MCF 10A (cell line): ENCODE measurements around the gene ARHGAP24. TPM values are rescaled to one million over a fixed set of nuclear protein-coding genes. Genes with fewer than 3 reads are reported as not detected.
A peak's percentile ranks its signal among the peaks of the same experiment; 100 is the strongest.

Experiments used
- BruUV-seq: library from RNA; stranded (reverse); fragments of 400-500 nt; replicated peaks from 2 replicates; lab custom pipeline; 2021; lab: Mats Ljungman, UMichigan
- CTCF ChIA-PET: fragments of 300-600 bp; sonication (Branson Sonifier 250); formaldehyde crosslinking; extraction: SDS; loops from one replicate; lab custom pipeline; 2021; ENCODE audit warnings: antibody characterized with exemption, inconsistent platforms; lab: Yijun Ruan, JAX
- POLR2A ChIA-PET: fragments of 300-600, 350-650 bp; sonication (Branson Sonifier 250); formaldehyde crosslinking; extraction: SDS; loops from one replicate; lab custom pipeline; 2020; ENCODE audit warnings: antibody characterized with exemption, inconsistent platforms; lab: Yijun Ruan, JAX
- DNase-seq: peaks from one replicate; pipeline ENCODE4 v3.0.0-alpha.2; 2018; ENCODE audit not compliant: unreplicated experiment
- H3K27ac Mint-ChIP-seq: one replicate; pipeline ENCODE4 v1.8.0; 2022; ENCODE audit warnings: mild to moderate bottlenecking, low read depth, mixed read lengths; ENCODE audit not compliant: unreplicated experiment
- H3K27me3 Mint-ChIP-seq: one replicate; pipeline ENCODE4 v1.8.0; 2022; ENCODE audit warnings: mixed read lengths; ENCODE audit not compliant: insufficient read depth, unreplicated experiment
- H3K36me3 Mint-ChIP-seq: one replicate; pipeline ENCODE4 v1.8.0; 2022; ENCODE audit warnings: mild to moderate bottlenecking, moderate library complexity, mixed read lengths; ENCODE audit not compliant: insufficient read depth, unreplicated experiment
- H3K4me1 Mint-ChIP-seq: one replicate; pipeline ENCODE4 v1.8.0; 2022; ENCODE audit warnings: mixed read lengths; ENCODE audit not compliant: insufficient read depth, unreplicated experiment
- H3K4me3 Mint-ChIP-seq: one replicate; pipeline ENCODE4 v1.8.0; 2022; ENCODE audit warnings: mild to moderate bottlenecking, moderate library complexity, mixed read lengths; ENCODE audit not compliant: unreplicated experiment
- H3K9me3 Mint-ChIP-seq: one replicate; pipeline ENCODE4 v1.8.0; 2022; ENCODE audit warnings: mixed read lengths; ENCODE audit not compliant: unreplicated experiment
- CTCF ChIP-seq: fragments of 200-600 bp; IDR thresholded peaks from one replicate; pipeline ENCODE4 v1.8.0; 2022; ENCODE audit warnings: antibody characterized with exemption, mild to moderate bottlenecking; ENCODE audit not compliant: unreplicated experiment
- intact Hi-C: fragments of 100-400 bp; cut with micrococcal nuclease; formaldehyde crosslinking; loops from 2 replicates; pipeline ENCODE4 v1.14.1; 2022
- total RNA-seq: library from RNA; stranded (reverse); gene quantifications from 2 replicates; pipeline ENCODE4 v1.2.3, GENCODE V29; 2022

Gene ARHGAP24
- total RNA-seq, 1 experiment from 2014 or later: 2.6 TPM

- H3K27me3 Mint-ChIP-seq: no peaks in the 10 kb centered on the region
- intact Hi-C loops: no loop called here
- no peak overlapping the region for H3K27ac Mint-ChIP-seq
- peak; percentile 94 for DNase-seq
- CTCF ChIA-PET: interaction anchor here (0.7 to 1.7 kb wide), 2 partner anchors 7 to 11 kb away, joined by 3 to 10 read pairs; no protein-coding TSS in a partner anchor
- H3K9me3 Mint-ChIP-seq: no peaks in the 10 kb centered on the region
- no peaks in the 10 kb centered on the region for H3K36me3 Mint-ChIP-seq
- POLR2A ChIA-PET: interaction anchor here (1.1 kb wide), 1 partner anchor 10 kb away, joined by 3 read pairs; no protein-coding TSS in a partner anchor
- H3K4me3 Mint-ChIP-seq: no peak overlapping the region
- H3K4me1 Mint-ChIP-seq: peaks cover 13% of the 10 kb centered on the region
- TF ChIP-seq CTCF: no peak
- BruUV-seq: no TSS peak
Measured at GRCh38 chr4:85807247-85807950, 332.4 kb downstream of the ARHGAP24 start.

GRCh38 chr4:85808104-85808503 is 333.2 kb downstream of the ARHGAP24 start:
- ChIA-PET POLR2A (no interaction called here), CTCF (no interaction called here)
- intact Hi-C loops: no loop called here
- H3K9me3 Mint-ChIP-seq: no peaks in the 10 kb centered on the region
- BruUV-seq: no TSS peak
- H3K4me3 Mint-ChIP-seq: no peak overlapping the region
- DNase-seq: no peak
- H3K27ac Mint-ChIP-seq: no peak overlapping the region
- H3K36me3 Mint-ChIP-seq: no peaks in the 10 kb centered on the region
- no peaks in the 10 kb centered on the region for H3K27me3 Mint-ChIP-seq
- peaks cover 19% of the 10 kb centered on the region for H3K4me1 Mint-ChIP-seq
- TF ChIP-seq CTCF: no peak

GRCh38 chr4:85808864-85809263 is 333.9 kb downstream of the ARHGAP24 start:
- no peak for DNase-seq
- Mint-ChIP-seq H3K36me3 (no peaks in the 10 kb centered on the region), H3K4me3 (no peak overlapping the region), H3K27ac (no peak overlapping the region), H3K9me3 (no peaks in the 10 kb centered on the region), H3K27me3 (no peaks in the 10 kb centered on the region), H3K4me1 (peaks cover 20% of the 10 kb centered on the region)
- TF ChIP-seq CTCF: no peak
- CTCF ChIA-PET: no interaction called here
- BruUV-seq: no TSS peak
- intact Hi-C loops: no loop called here
- POLR2A ChIA-PET: no interaction called here

- BruUV-seq: no TSS peak
- no peak for DNase-seq
Measured at GRCh38 chr4:85812776-85813175, 337.8 kb downstream of the ARHGAP24 start.

More at GRCh38 chr4:85812776-85813175, 337.8 kb downstream of the ARHGAP24 start:
- H3K4me1 Mint-ChIP-seq: peaks cover 13% of the 10 kb centered on the region
- TF ChIP-seq CTCF: no peak
- ChIA-PET POLR2A (no interaction called here), CTCF (interaction anchor here (0.6 to 1.7 kb wide), 4 partner anchors 17 to 471 kb away, joined by 4 to 10 read pairs (median 6); no protein-coding TSS in a partner anchor)
- H3K9me3 Mint-ChIP-seq: no peaks in the 10 kb centered on the region
- no peak overlapping the region for H3K27ac Mint-ChIP-seq
- no peaks in the 10 kb centered on the region for H3K36me3 Mint-ChIP-seq
- H3K4me3 Mint-ChIP-seq: no peak overlapping the region
- H3K27me3 Mint-ChIP-seq: no peaks in the 10 kb centered on the region
- intact Hi-C loops: no loop called here
